Raji (cell line): ENCODE measurements around the gene NAT10.

ENCODE experiments used
- POLR2A ChIP-seq: IDR thresholded peaks from 2 replicates; pipeline ENCODE4 v1.6.1; 2011; ENCODE audit warnings: low read depth, low read length, control low read depth; ENCODE audit not compliant: insufficient read depth

NAT10 gene

DNA sequence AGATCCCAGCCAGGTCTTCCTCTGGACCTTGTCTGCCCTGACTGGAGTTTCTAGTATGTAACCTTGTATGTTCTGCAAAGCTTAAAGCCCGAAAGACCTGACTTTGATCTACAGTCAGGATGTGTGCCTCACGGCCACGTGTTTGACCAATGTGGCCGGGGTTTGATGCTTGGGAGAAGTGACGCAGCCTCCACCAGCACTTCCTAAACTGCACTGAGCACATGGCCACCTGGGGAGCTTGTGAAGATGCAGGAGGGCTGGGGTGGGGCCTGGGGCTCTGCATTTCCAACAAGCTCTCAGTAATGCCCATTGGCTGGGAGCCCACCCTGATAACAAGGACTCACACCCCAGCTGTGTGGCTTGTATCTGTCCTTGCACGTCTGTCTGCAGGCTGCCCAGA lies 53.2 kb downstream of the NAT10 start:
- no peak for TF ChIP-seq POLR2A

GRCh38 chr11:34160049-34160721 lies 54.8 kb downstream of the NAT10 start:
- no peak for TF ChIP-seq POLR2A

- no peak for TF ChIP-seq POLR2A
These were observed 55.4 kb downstream of the NAT10 start for GRCh38 chr11:34160791-34161190.

DNA sequence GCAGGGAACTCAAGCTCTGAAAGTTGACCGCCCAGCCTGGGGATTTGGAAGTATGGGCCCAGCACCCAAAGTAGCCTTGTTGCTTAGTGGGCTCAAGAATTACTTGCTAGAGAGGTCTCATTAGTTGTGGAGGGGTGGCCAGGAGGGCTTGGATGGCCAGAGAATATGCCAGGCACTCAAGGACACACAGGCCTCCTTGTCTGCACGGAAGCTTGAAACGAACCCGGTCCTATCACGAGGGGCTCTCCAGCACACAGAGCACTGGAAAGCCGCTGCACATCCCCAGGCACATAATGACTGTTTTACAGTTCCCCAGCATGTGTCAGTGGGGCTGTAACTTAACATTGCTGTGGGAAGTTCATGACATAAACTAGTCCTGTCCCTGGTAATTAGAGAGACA lies 55.9 kb downstream of the NAT10 start:
- no peak for TF ChIP-seq POLR2A

- no peak for TF ChIP-seq POLR2A
These were observed 56.5 kb downstream of the NAT10 start for GRCh38 chr11:34161812-34162492.

- TF ChIP-seq POLR2A, result no peak
These were observed 57.0 kb downstream of the NAT10 start for GRCh38 chr11:34162493-34162820.

DNA sequence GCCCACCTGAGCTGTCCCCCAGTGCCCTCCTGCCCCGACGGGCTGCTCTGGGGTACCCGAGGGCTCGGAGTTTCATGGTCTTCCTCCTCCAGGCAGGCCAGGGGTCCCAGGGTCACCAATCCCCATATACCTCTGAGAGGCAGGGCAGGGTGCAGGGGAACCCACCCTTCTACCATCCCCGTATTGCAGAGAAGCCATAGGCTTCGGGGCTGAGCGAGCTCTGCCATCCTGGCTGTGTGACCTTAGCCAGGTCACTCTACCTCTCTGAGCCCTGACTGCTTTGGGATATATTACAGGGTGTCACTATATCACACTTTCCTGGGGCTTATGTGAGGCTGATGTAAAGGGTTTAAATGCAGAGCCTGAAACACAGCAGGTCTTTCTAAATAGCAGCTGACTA lies 57.4 kb downstream of the NAT10 start:
- TF ChIP-seq POLR2A, result no peak

GRCh38 chr11:34165121-34165520 lies 59.7 kb downstream of the NAT10 start:
- TF ChIP-seq POLR2A, result no peak

DNA sequence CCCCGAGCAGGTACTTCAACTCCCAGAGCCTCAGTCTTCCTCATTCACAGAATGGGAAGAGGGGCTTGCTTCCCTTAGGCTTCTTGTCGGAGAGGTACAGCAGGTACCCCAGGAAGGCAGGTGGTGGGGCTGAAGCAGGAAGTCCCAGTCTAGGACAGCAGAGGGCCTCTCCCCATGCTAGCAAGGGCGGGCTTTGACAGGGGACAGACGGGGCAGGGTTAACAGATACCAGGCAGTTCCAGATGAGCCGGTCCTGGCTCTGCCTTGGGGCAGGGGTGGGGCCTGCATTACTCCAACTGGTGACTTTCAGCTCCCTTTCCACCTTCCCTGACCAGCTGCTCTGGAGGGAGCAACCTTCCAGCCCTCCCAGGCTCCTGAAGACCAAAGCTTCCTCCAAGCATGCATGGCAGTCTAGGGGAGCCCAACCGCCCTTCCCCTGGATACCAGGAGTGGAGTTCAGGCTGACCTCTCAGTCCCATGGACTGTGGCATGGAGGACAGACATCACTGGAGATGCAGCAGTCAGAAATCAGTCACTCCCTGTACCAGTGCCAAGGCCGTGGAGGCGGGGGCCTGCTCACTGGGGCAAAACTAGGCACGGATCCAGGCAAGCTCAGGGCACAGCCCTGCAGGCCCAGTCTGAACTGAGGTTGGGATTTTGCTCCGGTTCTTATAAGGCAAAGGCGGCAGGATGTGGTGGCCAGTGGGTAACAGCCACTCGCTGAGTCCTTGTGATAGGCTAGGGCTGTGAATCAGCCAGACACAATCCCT lies 60.5 kb downstream of the NAT10 start:
- TF ChIP-seq POLR2A, result no peak

- TF ChIP-seq POLR2A, result no peak
These were observed 61.6 kb downstream of the NAT10 start for GRCh38 chr11:34166806-34167740.

- no peak for TF ChIP-seq POLR2A
These were observed 62.5 kb downstream of the NAT10 start for GRCh38 chr11:34167961-34168360.

- TF ChIP-seq POLR2A, result no peak
These were observed 63.4 kb downstream of the NAT10 start for GRCh38 chr11:34168642-34169420.

DNA sequence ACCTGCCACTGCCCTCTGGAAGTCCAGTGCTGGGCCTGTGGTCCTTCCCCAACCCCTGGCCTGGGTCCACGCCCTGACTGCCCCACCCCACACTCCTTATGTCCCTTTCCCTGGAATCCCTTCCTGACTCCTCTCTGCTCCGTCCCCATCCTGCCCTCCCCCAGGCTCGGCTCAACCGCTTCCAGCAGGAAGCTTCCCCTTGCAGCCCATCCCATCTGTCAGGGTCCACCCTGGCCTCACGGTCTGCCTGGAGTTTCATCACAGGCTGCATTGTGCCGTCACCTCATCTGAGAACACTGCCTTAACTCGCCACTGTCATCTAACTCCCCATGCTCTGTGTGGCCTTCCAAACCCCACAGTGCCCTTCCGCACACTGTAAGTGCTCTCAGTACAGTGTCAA lies 64.3 kb downstream of the NAT10 start:
- no peak for TF ChIP-seq POLR2A

DNA sequence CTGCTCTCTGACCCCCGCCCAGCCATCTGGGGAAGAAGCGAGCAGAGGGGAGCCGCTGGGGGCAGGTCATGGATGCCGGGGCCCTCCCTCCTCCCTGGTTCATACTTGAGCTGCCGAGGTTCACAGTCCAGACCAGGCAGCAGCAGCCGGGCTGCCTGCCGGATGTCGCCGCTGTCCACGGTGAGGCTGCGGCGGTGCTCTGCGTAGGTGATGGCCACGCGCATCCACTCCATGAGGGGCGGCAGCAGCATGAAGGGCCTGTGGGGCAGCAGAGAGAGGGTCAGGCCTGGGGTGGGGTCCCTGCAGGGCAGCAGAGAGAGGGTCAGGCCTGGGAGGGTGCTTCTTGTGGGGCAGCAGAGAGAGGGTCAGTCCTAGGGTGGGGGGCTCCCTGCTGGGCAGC lies 67.6 kb downstream of the NAT10 start:
- TF ChIP-seq POLR2A, result no peak

GRCh38 chr11:34174412-34175041 lies 69.1 kb downstream of the NAT10 start:
- TF ChIP-seq POLR2A, result no peak
